ENCODE results near the gene OR1F1. TPM values are rescaled to one million over a fixed set of nuclear protein-coding genes. Genes with fewer than 3 reads are reported as not detected.

OR1F1 gene
- total RNA-seq, 4 donors from 2014 or later, result not detected

GRCh38 chr16:3147757-3148104 lies 40.3 kb upstream of the OR1F1 start:
- no peak for TF ChIP-seq CTCF (IDR thresholded peaks at IDR 0.05; ENCODE audit: low read depth)

- no peak for TF ChIP-seq CTCF (IDR thresholded peaks at IDR 0.05; ENCODE audit: low read depth)
These were observed 39.5 kb upstream of the OR1F1 start for GRCh38 chr16:3148256-3149192.

- TF ChIP-seq CTCF (IDR thresholded peaks at IDR 0.05; ENCODE audit: low read depth), result no peak
These were observed 38.8 kb upstream of the OR1F1 start for GRCh38 chr16:3149193-3149530.

GRCh38 chr16:3149630-3150345 lies 38.2 kb upstream of the OR1F1 start:
- TF ChIP-seq CTCF (IDR thresholded peaks at IDR 0.05; ENCODE audit: low read depth), result no peak

GRCh38 chr16:3150346-3151218 lies 37.4 kb upstream of the OR1F1 start:
- TF ChIP-seq CTCF (IDR thresholded peaks at IDR 0.05; ENCODE audit: low read depth), result no peak

GRCh38 chr16:3152027-3152276 lies 36.1 kb upstream of the OR1F1 start:
- no peak for TF ChIP-seq CTCF (IDR thresholded peaks at IDR 0.05; ENCODE audit: low read depth)
